Neural crest cell (in vitro differentiated cells): ENCODE results near the gene ADGRL2. TPM values are rescaled to one million over a fixed set of nuclear protein-coding genes. Genes with fewer than 3 reads are reported as not detected.
A peak's percentile ranks its signal among the peaks of the same experiment; 100 is the strongest.

Experiments used
- DNase-seq: peaks from one replicate; pipeline ENCODE4 v3.0.0; 2021; ENCODE audit warnings: low read depth, mixed read lengths, low spot score
- H3K27ac Mint-ChIP-seq: one replicate; pipeline ENCODE4 v1.8.0; 2021; ENCODE audit warnings: mild to moderate bottlenecking, mixed read lengths; ENCODE audit not compliant: unreplicated experiment
- H3K27me3 Mint-ChIP-seq: 2 replicates; pipeline ENCODE4 v1.8.0; 2021; ENCODE audit warnings: low read depth, mild to moderate bottlenecking, mixed read lengths
- H3K36me3 Mint-ChIP-seq: 2 replicates; pipeline ENCODE4 v1.8.0; 2021; ENCODE audit warnings: low read depth, mild to moderate bottlenecking, mixed read lengths
- H3K4me1 Mint-ChIP-seq: 2 replicates; pipeline ENCODE4 v1.8.0; 2021; ENCODE audit warnings: mixed read lengths
- H3K4me3 Mint-ChIP-seq: one replicate; pipeline ENCODE4 v1.8.0; 2021; ENCODE audit warnings: mild to moderate bottlenecking, mixed read lengths
- H3K9me3 Mint-ChIP-seq: 2 replicates; pipeline ENCODE4 v1.8.0; 2021; ENCODE audit warnings: mixed read lengths
- total RNA-seq: library from RNA; stranded (reverse); gene quantifications from 2 replicates; pipeline ENCODE4 v1.2.1, GENCODE V29; 2021
- TF ChIP-seq, protein P1 (sequence below): fragments of 200-600 bp; sonication (generic); conservative IDR thresholded peaks from 2 replicates; pipeline ENCODE4 v1.5.0; 2021; ENCODE audit warnings: antibody characterized with exemption, mild to moderate bottlenecking

Gene ADGRL2
- total RNA-seq, 1 donor from 2014 or later = 170 TPM

- H3K36me3 Mint-ChIP-seq = no peaks in the 10 kb centered on the region
- TF ChIP-seq, protein P1, sequence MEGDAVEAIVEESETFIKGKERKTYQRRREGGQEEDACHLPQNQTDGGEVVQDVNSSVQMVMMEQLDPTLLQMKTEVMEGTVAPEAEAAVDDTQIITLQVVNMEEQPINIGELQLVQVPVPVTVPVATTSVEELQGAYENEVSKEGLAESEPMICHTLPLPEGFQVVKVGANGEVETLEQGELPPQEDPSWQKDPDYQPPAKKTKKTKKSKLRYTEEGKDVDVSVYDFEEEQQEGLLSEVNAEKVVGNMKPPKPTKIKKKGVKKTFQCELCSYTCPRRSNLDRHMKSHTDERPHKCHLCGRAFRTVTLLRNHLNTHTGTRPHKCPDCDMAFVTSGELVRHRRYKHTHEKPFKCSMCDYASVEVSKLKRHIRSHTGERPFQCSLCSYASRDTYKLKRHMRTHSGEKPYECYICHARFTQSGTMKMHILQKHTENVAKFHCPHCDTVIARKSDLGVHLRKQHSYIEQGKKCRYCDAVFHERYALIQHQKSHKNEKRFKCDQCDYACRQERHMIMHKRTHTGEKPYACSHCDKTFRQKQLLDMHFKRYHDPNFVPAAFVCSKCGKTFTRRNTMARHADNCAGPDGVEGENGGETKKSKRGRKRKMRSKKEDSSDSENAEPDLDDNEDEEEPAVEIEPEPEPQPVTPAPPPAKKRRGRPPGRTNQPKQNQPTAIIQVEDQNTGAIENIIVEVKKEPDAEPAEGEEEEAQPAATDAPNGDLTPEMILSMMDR = peak; percentile 54
- H3K9me3 Mint-ChIP-seq = no peaks in the 10 kb centered on the region
Observed at GRCh38 chr1:81802707-81803430, 2.1 kb downstream of the ADGRL2 start.

DNA sequence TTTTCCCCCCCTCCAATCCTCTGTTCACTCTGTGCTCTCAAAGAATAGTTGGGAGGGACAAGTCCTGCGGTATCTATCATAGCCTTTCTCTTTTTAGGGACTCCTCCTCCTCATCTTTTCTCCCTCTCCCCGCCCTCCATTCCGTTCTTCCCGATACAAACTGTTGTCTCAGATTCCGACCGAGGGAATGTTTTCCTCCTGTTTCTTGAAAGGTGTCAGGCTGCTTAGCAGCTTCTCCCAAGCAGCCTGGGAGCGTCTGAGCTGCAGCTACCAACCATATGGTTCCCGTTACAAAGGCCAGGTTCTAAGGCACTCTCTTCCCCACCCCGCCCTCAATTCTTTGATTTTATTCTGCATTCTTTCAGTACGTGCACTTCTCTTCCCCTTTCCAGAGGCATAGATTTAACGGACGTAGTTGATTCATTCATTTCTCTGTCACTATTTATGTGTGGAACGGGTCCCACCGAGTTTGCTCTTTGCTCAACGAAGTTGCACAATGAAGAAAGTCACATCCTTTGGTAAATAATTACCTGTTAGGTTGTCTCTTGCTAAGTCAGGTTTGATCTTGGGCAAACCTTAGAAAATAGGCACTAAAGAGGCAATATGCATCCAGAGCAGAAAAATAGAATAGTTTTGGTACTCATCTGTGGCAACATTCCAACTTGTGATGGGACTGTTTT lies 2.8 kb downstream of the ADGRL2 start:
- peak overlapping the region; percentile 96 for H3K4me3 Mint-ChIP-seq
- TF ChIP-seq, protein P1 = no peak
- H3K27ac Mint-ChIP-seq = peak overlapping the region; percentile 94
- peaks cover 49% of the 10 kb centered on the region for H3K4me1 Mint-ChIP-seq
- DNase-seq = peak; percentile 24
- H3K9me3 Mint-ChIP-seq = no peaks in the 10 kb centered on the region
- H3K36me3 Mint-ChIP-seq = no peaks in the 10 kb centered on the region
- H3K27me3 Mint-ChIP-seq = no peaks in the 10 kb centered on the region

More at GRCh38 chr1:81802707-81803430, 2.1 kb downstream of the ADGRL2 start:
- H3K4me1 Mint-ChIP-seq = peaks cover 47% of the 10 kb centered on the region
- peak overlapping the region; percentile 94 for H3K27ac Mint-ChIP-seq
- H3K4me3 Mint-ChIP-seq = peak overlapping the region; percentile 96
- DNase-seq = peak; percentile 59
- no peaks in the 10 kb centered on the region for H3K27me3 Mint-ChIP-seq

DNA sequence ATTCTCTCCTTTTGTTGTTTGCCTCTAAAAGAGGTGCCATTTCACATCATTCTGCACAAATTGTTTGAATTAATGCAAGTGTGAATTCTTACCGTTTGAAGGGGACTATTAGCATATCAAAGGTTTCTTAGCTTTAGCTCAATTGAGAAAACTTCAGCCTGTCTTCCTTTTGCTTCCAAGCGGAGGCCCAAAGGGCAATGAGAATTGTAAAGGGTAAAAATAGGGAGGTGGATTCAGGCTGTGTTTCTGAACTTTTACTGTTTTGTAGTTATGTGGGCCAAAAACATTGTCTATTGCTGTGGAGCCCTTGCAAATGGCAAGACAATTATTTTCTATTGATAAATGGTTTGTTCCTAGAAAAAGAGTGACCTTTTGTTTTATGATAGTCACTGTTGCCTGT lies 3.6 kb downstream of the ADGRL2 start:
- H3K27me3 Mint-ChIP-seq = no peaks in the 10 kb centered on the region
- H3K4me1 Mint-ChIP-seq = peaks cover 49% of the 10 kb centered on the region
- H3K9me3 Mint-ChIP-seq = no peaks in the 10 kb centered on the region
- no peaks in the 10 kb centered on the region for H3K36me3 Mint-ChIP-seq
- peak overlapping the region; percentile 96 for H3K4me3 Mint-ChIP-seq
- TF ChIP-seq, protein P1 = no peak
- DNase-seq = peak; percentile 9
- no peak overlapping the region for H3K27ac Mint-ChIP-seq

GRCh38 chr1:81805537-81806431 lies 5.0 kb downstream of the ADGRL2 start:
- H3K36me3 Mint-ChIP-seq = no peaks in the 10 kb centered on the region
- TF ChIP-seq, protein P1 = no peak
- H3K4me3 Mint-ChIP-seq = peak overlapping the region; percentile 85
- no peaks in the 10 kb centered on the region for H3K27me3 Mint-ChIP-seq
- peaks cover 56% of the 10 kb centered on the region for H3K4me1 Mint-ChIP-seq
- H3K27ac Mint-ChIP-seq = peak overlapping the region; percentile 64
- DNase-seq = no peak
- H3K9me3 Mint-ChIP-seq = no peaks in the 10 kb centered on the region

GRCh38 chr1:81806432-81806770 lies 5.7 kb downstream of the ADGRL2 start:
- peak overlapping the region; percentile 85 for H3K4me3 Mint-ChIP-seq

More at GRCh38 chr1:81806432-81806770, 5.7 kb downstream of the ADGRL2 start:
- H3K36me3 Mint-ChIP-seq = no peaks in the 10 kb centered on the region
- no peaks in the 10 kb centered on the region for H3K27me3 Mint-ChIP-seq
- no peak overlapping the region for H3K27ac Mint-ChIP-seq
- H3K4me1 Mint-ChIP-seq = peaks cover 62% of the 10 kb centered on the region
- DNase-seq = no peak
- TF ChIP-seq, protein P1 = no peak
- H3K9me3 Mint-ChIP-seq = no peaks in the 10 kb centered on the region
